OCI-LY1 (cell line): ENCODE results near the gene BCL2L15.

ENCODE experiments used
- H2AFZ ChIP-seq: fragments of 200-600 bp; sonication (generic), shearing (Covaris generic); 2 replicates; pipeline ENCODE4 v1.6.0; 2014; ENCODE audit warnings: antibody characterized with exemption, mild to moderate bottlenecking, low read length
- H3F3A ChIP-seq: fragments of 200-600 bp; sonication (generic), shearing (Covaris generic); 2 replicates; pipeline ENCODE4 v1.6.0; 2014; ENCODE audit warnings: mild to moderate bottlenecking, antibody characterized with exemption, low read length, moderate library complexity; ENCODE audit not compliant: insufficient read depth
- H3K27ac ChIP-seq: fragments of 200-600 bp; sonication (generic); 2 replicates; pipeline ENCODE4 v1.5.1; 2014; ENCODE audit warnings: low read length, mixed run types, mild to moderate bottlenecking, low read depth; ENCODE audit not compliant: poor library complexity, severe bottlenecking
- H3K27me3 ChIP-seq: fragments of 200-600 bp; sonication (generic); 2 replicates; pipeline ENCODE4 v1.6.0; 2014; ENCODE audit warnings: antibody characterized with exemption, mild to moderate bottlenecking, low read length, moderate library complexity; ENCODE audit not compliant: insufficient read depth
- H3K36me3 ChIP-seq: fragments of 200-600 bp; sonication (generic); 2 replicates; pipeline ENCODE4 v1.6.1; 2014; ENCODE audit warnings: mild to moderate bottlenecking, antibody characterized with exemption, low read length, moderate library complexity, mixed read lengths; ENCODE audit not compliant: insufficient read depth
- H3K4me1 ChIP-seq: fragments of 200-600 bp; sonication (generic); 2 replicates; pipeline ENCODE4 v1.5.1; 2014; ENCODE audit warnings: mild to moderate bottlenecking, low read length, moderate library complexity; ENCODE audit not compliant: insufficient read depth, severe bottlenecking
- H3K4me2 ChIP-seq: fragments of 200-600 bp; sonication (generic), shearing (Covaris generic); 2 replicates; pipeline ENCODE4 v1.6.1; 2014; ENCODE audit warnings: low read length
- H3K4me3 ChIP-seq: fragments of 200-600 bp; sonication (generic); 2 replicates; pipeline ENCODE4 v1.5.1; 2014; ENCODE audit warnings: low read length, low read depth, mild to moderate bottlenecking, mixed read lengths; ENCODE audit not compliant: poor library complexity, severe bottlenecking
- H3K79me2 ChIP-seq: fragments of 200-600 bp; shearing (Covaris generic); 2 replicates; pipeline ENCODE4 v1.6.1; 2016; ENCODE audit warnings: mixed run types, low read length, mixed read lengths; ENCODE audit not compliant: insufficient read depth
- H3K9ac ChIP-seq: fragments of 200-600 bp; sonication (generic), shearing (Covaris generic); 2 replicates; pipeline ENCODE4 v1.6.1; 2014; ENCODE audit warnings: mild to moderate bottlenecking, low read length, mixed read lengths
- H3K9me2 ChIP-seq: fragments of 200-600 bp; sonication (generic), shearing (Covaris generic); 2 replicates; pipeline ENCODE4 v1.6.1; 2014; ENCODE audit warnings: low read depth, mild to moderate bottlenecking, low read length, mixed read lengths
- H3K9me3 ChIP-seq: fragments of 200-600 bp; shearing (Covaris generic); 2 replicates; pipeline ENCODE4 v1.6.1; 2014; ENCODE audit warnings: low read length, mixed read lengths
- H4K20me1 ChIP-seq: fragments of 200-600 bp; sonication (generic), shearing (Covaris generic); 2 replicates; pipeline ENCODE4 v1.6.0; 2016; ENCODE audit warnings: mild to moderate bottlenecking, low read length; ENCODE audit not compliant: insufficient read depth
- CTCF ChIP-seq: fragments of 200-600 bp; sonication (generic), shearing (Covaris generic); IDR thresholded peaks from 2 replicates; pipeline ENCODE4 v1.5.1; 2017; ENCODE audit warnings: mild to moderate bottlenecking, antibody characterized with exemption, low read length, moderate library complexity, mixed read lengths
- EZH2 ChIP-seq: fragments of 200-600 bp; sonication (generic), shearing (Covaris generic); IDR thresholded peaks from 2 replicates; pipeline ENCODE4 v1.8.0; 2017; ENCODE audit warnings: borderline replicate concordance, mixed run types, mild to moderate bottlenecking, antibody characterized with exemption, low read length, moderate library complexity, mixed read lengths

BCL2L15 gene

GRCh38 chr1:113912594-113913311 is 25.4 kb upstream of the BCL2L15 start:
- Histone ChIP-seq H3K9ac (no peak overlapping the region), H3K9me3 (no peaks in the 10 kb centered on the region), H4K20me1 (no peaks in the 10 kb centered on the region), H3K4me1 (no peaks in the 10 kb centered on the region), H3K79me2 (no peaks in the 10 kb centered on the region), H3K4me3 (no peak overlapping the region), H3F3A (no peaks in the 10 kb centered on the region; the same call in 1 of the 2 replicates), H3K27ac (no peak overlapping the region), H3K36me3 (peaks cover 38% of the 10 kb centered on the region), H3K27me3 (no peaks in the 10 kb centered on the region), H3K4me2 (no peak overlapping the region), H3K9me2 (no peaks in the 10 kb centered on the region), H2AFZ (no peak overlapping the region)
- TF ChIP-seq CTCF (no peak), EZH2 (no peak)

- H2AFZ ChIP-seq: peak overlapping the region; percentile 68; the same call in 1 of the 2 replicates
- TF ChIP-seq CTCF (no peak), EZH2 (no peak)
- no peaks in the 10 kb centered on the region for H3K9me3 ChIP-seq
- H3K4me3 ChIP-seq: peak overlapping the region; percentile 86
- peaks cover 27% of the 10 kb centered on the region for H3K4me1 ChIP-seq
- peaks cover 36% of the 10 kb centered on the region for H3K36me3 ChIP-seq
- peak overlapping the region; percentile 70 for H3K4me2 ChIP-seq
- H3K27me3 ChIP-seq: no peaks in the 10 kb centered on the region
- no peaks in the 10 kb centered on the region for H3K9me2 ChIP-seq
- H3K79me2 ChIP-seq: peaks cover 13% of the 10 kb centered on the region; the same call in 1 of the 2 replicates
- no peaks in the 10 kb centered on the region; the same call in 1 of the 2 replicates for H3F3A ChIP-seq
- peak overlapping the region; percentile 53 for H3K27ac ChIP-seq
- H3K9ac ChIP-seq: peak overlapping the region; percentile 87
- H4K20me1 ChIP-seq: no peaks in the 10 kb centered on the region
These were observed 18.1 kb upstream of the BCL2L15 start for GRCh38 chr1:113905435-113905861.

DNA sequence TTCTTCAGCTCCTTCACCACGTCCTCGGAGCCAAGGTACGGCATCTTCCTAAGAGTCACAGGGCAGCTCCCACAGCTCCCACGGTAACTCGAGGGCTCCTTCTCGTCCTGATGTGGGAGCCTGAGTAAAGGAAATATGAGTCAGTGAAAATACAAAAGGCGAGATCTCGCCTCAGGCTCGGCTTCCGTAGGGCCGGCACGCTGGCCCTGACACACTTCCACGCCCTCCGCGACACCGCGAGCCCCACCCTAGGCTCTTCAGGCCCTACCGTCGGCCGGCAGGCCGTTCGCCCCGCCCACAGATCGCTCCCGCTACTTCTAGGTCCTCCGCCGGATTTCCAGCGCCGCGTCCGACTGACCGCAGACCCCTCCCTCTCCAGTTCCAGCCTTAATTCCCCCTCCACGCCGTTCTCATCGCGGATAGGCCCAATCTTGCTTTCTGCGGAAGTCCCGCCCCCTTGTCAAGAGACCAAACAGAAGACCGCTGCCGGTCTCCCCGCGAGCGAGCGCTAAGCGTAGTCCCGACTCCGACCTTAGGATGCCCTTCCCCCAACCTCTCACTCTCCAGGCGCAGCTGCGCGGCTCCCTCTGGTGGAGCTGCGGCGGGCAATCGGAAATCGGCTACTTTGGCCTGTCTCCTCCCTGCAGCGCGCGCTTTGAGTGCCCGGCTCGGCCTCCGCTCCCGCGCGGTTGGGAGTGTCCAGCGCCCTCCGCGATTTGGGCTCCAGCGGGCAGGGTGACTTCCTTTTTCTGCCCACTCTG is 17.5 kb upstream of the BCL2L15 start, which contains the start of the genes AP4B1 and DCLRE1B:
AP4B1 (minus strand) TSS at position 126 of the 761 bp plus-strand sequence; CDS start at position 44, 82 bp downstream.
DCLRE1B (plus strand) TSS at position 653 of the 761 bp plus-strand sequence. CDS start 261 bp downstream, outside the sequence.
- peak within 1 kb of the TSS; percentile 67 for H3K27ac ChIP-seq
- peak within 1 kb of the TSS; percentile 68; the same call in 1 of the 2 replicates for H2AFZ ChIP-seq
- peaks cover 13% of the 10 kb centered on the region; the same call in 1 of the 2 replicates for H3K79me2 ChIP-seq
- peak within 1 kb of the TSS; percentile 87 for H3K9ac ChIP-seq
- H3K9me3 ChIP-seq: no peaks in the 10 kb centered on the region
- no peaks in the 10 kb centered on the region for H3K27me3 ChIP-seq
- H3K4me3 ChIP-seq: peak within 1 kb of the TSS; percentile 86
- no peaks in the 10 kb centered on the region for H3K9me2 ChIP-seq
- TF ChIP-seq CTCF: peak; percentile 65
- no peak for TF ChIP-seq EZH2
- peaks cover 27% of the 10 kb centered on the region for H3K4me1 ChIP-seq
- no peaks in the 10 kb centered on the region for H3F3A ChIP-seq
- peak within 1 kb of the TSS; percentile 70 for H3K4me2 ChIP-seq
- peaks cover 36% of the 10 kb centered on the region for H3K36me3 ChIP-seq
- no peaks in the 10 kb centered on the region for H4K20me1 ChIP-seq
